Esophagus squamous epithelium (tissue), 4 donors: ENCODE measurements around the gene TPRX1.
"Not testable (repeated sequence)": the region's sequence is repeated elsewhere in the genome, so short reads cannot be mapped to it uniquely, and the experiment has no call there.

ENCODE experiments used
- POLR2A ChIP-seq, 4 donors: fragments of 450-650 bp; IDR thresholded peaks; one replicate each; pipeline ENCODE4 v1.6.1; 2017; ENCODE audit warnings: antibody characterized with exemption in 4 of 4, mild to moderate bottlenecking in 4 of 4, moderate library complexity in 3 of 4
- TF ChIP-seq, protein P1 (sequence below), 6 experiments: fragments of 450-650 bp in 4 of 6; fragments of 200-600 bp in 2 of 6; sonication (generic) in 2 of 6; IDR thresholded peaks; one replicate each; pipeline ENCODE4 v1.5.1; 2016 to 2019; ENCODE audit warnings: antibody characterized with exemption in 6 of 6, mild to moderate bottlenecking in 4 of 6, moderate library complexity in 4 of 6

DNA sequence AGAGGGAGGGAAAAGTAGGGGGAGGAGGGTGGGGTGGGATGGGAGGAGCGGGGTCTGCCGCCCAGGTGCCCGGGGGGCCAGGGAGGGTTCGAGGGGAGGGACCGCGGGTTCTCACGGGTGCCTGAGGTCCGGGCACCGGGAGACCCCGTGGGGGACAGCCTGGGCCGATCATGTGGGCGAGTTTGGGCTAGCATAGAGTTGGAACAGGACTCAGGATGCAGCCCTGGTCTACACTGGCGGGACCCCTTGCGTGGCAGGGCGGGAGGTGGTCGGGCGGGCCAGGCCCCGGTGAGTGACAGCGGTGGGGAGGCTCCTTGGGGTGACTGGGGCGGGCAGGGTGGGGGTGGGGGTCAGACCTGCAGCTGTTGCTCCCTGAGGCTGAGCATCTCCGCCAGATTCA lies 1.2 kb downstream of the TPRX1 start:
- TF ChIP-seq, protein P1, sequence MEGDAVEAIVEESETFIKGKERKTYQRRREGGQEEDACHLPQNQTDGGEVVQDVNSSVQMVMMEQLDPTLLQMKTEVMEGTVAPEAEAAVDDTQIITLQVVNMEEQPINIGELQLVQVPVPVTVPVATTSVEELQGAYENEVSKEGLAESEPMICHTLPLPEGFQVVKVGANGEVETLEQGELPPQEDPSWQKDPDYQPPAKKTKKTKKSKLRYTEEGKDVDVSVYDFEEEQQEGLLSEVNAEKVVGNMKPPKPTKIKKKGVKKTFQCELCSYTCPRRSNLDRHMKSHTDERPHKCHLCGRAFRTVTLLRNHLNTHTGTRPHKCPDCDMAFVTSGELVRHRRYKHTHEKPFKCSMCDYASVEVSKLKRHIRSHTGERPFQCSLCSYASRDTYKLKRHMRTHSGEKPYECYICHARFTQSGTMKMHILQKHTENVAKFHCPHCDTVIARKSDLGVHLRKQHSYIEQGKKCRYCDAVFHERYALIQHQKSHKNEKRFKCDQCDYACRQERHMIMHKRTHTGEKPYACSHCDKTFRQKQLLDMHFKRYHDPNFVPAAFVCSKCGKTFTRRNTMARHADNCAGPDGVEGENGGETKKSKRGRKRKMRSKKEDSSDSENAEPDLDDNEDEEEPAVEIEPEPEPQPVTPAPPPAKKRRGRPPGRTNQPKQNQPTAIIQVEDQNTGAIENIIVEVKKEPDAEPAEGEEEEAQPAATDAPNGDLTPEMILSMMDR (IDR thresholded peaks at IDR 0.05), result not testable (repeated sequence)
- TF ChIP-seq POLR2A (IDR thresholded peaks at IDR 0.05), result not testable (repeated sequence)
